Fibroblast of pulmonary artery (primary cell): ENCODE results near the gene KLF5.
A peak's percentile ranks its signal among the peaks of the same experiment; 100 is the strongest.

Source experiments
- DNase-seq: peaks from one replicate; pipeline ENCODE4 v3.0.0-alpha.2; 2010; ENCODE audit warnings: low read depth
- H3K4me3 ChIP-seq: replicated peaks from 2 replicates; pipeline ENCODE4 v1.5.1; 2011; ENCODE audit warnings: low read depth, mild to moderate bottlenecking, control low read depth, low read length, moderate library complexity
- TF ChIP-seq, protein P1 (sequence below): IDR thresholded peaks from 2 replicates; pipeline ENCODE4 v1.5.1; 2011; ENCODE audit warnings: mild to moderate bottlenecking, control low read depth, low read length, inconsistent platforms; ENCODE audit errors: missing control alignments

KLF5 gene

DNA sequence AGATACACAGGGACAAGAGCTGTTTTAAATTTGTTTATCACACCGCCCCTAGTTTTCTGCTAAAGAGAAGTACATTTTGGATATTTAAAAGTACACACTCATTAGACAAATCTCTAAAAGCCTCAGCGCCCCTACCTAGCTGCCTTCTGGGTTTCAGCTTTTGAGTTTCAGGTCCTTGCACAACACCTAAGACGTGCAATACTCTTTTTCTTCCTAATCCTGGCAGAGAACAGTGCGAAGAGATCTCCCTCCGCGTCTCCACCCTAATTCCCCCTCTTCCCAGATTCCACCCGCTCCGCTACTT lies 421 bp upstream of the KLF5 start:
- DNase-seq, result no peak
- TF ChIP-seq, protein P1, sequence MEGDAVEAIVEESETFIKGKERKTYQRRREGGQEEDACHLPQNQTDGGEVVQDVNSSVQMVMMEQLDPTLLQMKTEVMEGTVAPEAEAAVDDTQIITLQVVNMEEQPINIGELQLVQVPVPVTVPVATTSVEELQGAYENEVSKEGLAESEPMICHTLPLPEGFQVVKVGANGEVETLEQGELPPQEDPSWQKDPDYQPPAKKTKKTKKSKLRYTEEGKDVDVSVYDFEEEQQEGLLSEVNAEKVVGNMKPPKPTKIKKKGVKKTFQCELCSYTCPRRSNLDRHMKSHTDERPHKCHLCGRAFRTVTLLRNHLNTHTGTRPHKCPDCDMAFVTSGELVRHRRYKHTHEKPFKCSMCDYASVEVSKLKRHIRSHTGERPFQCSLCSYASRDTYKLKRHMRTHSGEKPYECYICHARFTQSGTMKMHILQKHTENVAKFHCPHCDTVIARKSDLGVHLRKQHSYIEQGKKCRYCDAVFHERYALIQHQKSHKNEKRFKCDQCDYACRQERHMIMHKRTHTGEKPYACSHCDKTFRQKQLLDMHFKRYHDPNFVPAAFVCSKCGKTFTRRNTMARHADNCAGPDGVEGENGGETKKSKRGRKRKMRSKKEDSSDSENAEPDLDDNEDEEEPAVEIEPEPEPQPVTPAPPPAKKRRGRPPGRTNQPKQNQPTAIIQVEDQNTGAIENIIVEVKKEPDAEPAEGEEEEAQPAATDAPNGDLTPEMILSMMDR, result no peak
- H3K4me3 ChIP-seq, result peak overlapping the region; percentile 67

- TF ChIP-seq, protein P1, result no peak
- H3K4me3 ChIP-seq, result peak overlapping the region; percentile 67
- DNase-seq, result no peak
These were observed 850 bp downstream of the KLF5 start for GRCh38 chr13:73059460-73060250.

DNA sequence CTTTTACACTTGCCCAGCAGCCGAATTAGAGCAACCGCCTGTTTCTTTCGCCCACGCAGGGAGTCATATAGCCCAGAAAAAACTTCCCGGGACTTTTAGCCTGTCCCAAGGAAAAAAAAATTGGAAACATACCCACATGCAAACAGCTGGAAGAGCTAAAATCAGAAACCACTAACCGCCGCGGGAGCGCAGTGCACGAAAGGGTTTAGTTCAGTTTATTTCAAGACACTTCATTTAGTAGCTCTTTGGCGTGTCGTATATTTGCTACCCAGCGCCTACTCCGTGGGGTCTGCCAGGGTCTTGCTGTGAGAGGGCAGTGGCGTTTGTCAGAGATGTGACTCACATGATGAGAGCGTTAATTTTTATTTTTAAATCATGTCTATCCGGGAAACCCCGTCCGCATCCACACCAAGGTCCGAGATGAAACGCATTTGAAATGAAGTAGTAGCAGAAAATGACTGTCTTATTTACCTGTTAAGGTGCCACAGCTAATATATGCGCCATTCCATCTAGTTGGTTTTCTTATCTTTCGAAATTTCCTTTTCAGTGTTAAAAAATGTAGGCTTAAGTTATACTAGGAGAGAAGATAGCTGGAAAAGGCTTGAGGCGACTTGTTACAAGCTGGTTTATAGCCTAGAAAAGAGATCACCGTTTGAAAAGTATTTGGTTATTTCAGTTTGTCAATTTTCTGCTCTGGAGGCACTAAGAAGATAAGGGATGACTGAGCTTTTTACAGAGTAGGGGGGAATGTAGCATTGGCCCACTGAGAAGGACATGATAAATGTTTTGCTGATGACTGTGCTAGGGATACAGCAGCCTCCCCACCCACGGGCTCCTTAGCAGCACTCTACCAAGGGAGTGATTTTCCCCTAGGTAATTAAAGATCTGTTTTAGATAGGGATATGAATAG lies 1.7 kb downstream of the KLF5 start:
- TF ChIP-seq, protein P1, result no peak
- peak; percentile 69 for DNase-seq
- H3K4me3 ChIP-seq, result peak overlapping the region; percentile 67

- peak overlapping the region; percentile 67 for H3K4me3 ChIP-seq
- DNase-seq, result no peak
- TF ChIP-seq, protein P1, result no peak
These were observed 2.7 kb downstream of the KLF5 start for GRCh38 chr13:73061473-73061872.

DNA sequence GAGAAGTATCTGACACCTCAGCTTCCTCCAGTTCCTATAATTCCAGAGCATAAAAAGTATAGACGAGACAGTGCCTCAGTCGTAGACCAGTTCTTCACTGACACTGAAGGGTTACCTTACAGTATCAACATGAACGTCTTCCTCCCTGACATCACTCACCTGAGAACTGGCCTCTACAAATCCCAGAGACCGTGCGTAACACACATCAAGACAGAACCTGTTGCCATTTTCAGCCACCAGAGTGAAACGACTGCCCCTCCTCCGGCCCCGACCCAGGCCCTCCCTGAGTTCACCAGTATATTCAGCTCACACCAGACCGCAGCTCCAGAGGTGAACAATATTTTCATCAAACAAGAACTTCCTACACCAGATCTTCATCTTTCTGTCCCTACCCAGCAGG lies 3.1 kb downstream of the KLF5 start:
- H3K4me3 ChIP-seq, result no peak overlapping the region

DNA sequence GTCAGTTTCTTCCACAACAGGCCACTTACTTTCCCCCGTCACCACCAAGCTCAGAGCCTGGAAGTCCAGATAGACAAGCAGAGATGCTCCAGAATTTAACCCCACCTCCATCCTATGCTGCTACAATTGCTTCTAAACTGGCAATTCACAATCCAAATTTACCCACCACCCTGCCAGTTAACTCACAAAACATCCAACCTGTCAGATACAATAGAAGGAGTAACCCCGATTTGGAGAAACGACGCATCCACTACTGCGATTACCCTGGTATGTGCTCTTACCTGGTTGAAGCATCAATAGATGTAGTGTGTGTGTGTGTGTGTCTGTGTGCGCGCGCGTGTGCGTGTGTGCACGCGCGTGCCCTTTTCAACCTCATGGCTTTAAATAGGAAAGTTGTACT lies 3.7 kb downstream of the KLF5 start:
- TF ChIP-seq, protein P1, result no peak
- no peak overlapping the region for H3K4me3 ChIP-seq
- DNase-seq, result no peak

More for the DNA sequence above, 3.1 kb downstream of the KLF5 start:
- TF ChIP-seq, protein P1, result no peak
- no peak for DNase-seq
